Measurements from ENCODE around the gene THADA. TPM values are rescaled to one million over a fixed set of nuclear protein-coding genes. Genes with fewer than 3 reads are reported as not detected.

THADA gene
- total RNA-seq, 1 experiment from 2014 or later, result 27.5 TPM

GRCh38 chr2:43637030-43637803 is 41.4 kb upstream of the THADA start, which contains the start of gene PLEKHH2:
Gene PLEKHH2, plus strand, starts transcription at chr2:43637260. Its CDS starts 7,414 bp downstream, at chr2:43644674.
- CTCF ChIA-PET, result interaction anchor here (0.5 to 2.1 kb wide), 8 partner anchors 21 to 161 kb away, joined by 3 to 9 read pairs (median 3); partner anchors contain the start of gene DYNC2LI1
- H3K27me3 Mint-ChIP-seq (ENCODE audit: low read depth), result peaks cover 23% of the 10 kb centered on the region
- 0 out of 2 replicates have a peak within 1 kb of the TSS, but pooled peaks have one; percentile 44 for H3K27ac Mint-ChIP-seq
- peak within 1 kb of the TSS; percentile 80 for H3K4me3 Mint-ChIP-seq
- POLR2A ChIA-PET, result interaction anchor here (0.6 kb wide), 1 partner anchor 19 kb away, joined by 3 read pairs; no protein-coding TSS in a partner anchor
- H3K36me3 Mint-ChIP-seq, result peaks cover 4% of the 10 kb centered on the region; the same call in 1 of the 2 replicates
- TF ChIP-seq IRF2 (CRISPR knock-in tag; IDR thresholded peaks at IDR 0.05; ENCODE audit: borderline replicate concordance, low read depth) (no peak), SP1 (CRISPR knock-in tag; conservative IDR thresholded peaks at IDR 0.05) (peak; percentile 98), FOXP1 (CRISPR knock-in tag; IDR thresholded peaks at IDR 0.05; ENCODE audit: borderline replicate concordance) (peak; percentile 29; the same call in 1 of the 2 replicates), ZNF396 (CRISPR knock-in tag; IDR thresholded peaks at IDR 0.05; ENCODE audit: borderline replicate concordance) (no peak), NFYB (CRISPR knock-in tag; conservative IDR thresholded peaks at IDR 0.05; ENCODE audit: low read depth) (peak; percentile 96), HMGXB4 (CRISPR knock-in tag; IDR thresholded peaks at IDR 0.05) (peak; percentile 69; the same call in 1 of the 2 replicates), ZNF423 (CRISPR knock-in tag; IDR thresholded peaks at IDR 0.05) (peak; percentile 35), ZNF263 (CRISPR knock-in tag; IDR thresholded peaks at IDR 0.05; ENCODE audit: low read depth) (peak; percentile 16; the same call in 1 of the 2 replicates)
- H3K4me1 Mint-ChIP-seq, result peaks cover 20% of the 10 kb centered on the region
- ATAC-seq (peak; percentile 99), DNase-seq (ENCODE audit: low spot score) (peak; percentile 95)
- peaks cover 5% of the 10 kb centered on the region for H3K9me3 Mint-ChIP-seq

- Mint-ChIP-seq H3K27ac (0 out of 2 replicates have a peak overlapping the region, but pooled peaks have one; percentile 44), H3K9me3 (peaks cover 5% of the 10 kb centered on the region), H3K36me3 (peaks cover 4% of the 10 kb centered on the region; the same call in 1 of the 2 replicates), H3K27me3 (ENCODE audit: low read depth) (peaks cover 23% of the 10 kb centered on the region), H3K4me3 (peak overlapping the region; percentile 80), H3K4me1 (peaks cover 25% of the 10 kb centered on the region)
- DNase-seq (ENCODE audit: low spot score), result no peak
- ATAC-seq, result no peak
- ChIA-PET CTCF (interaction anchor here (0.5 to 2.1 kb wide), 9 partner anchors 21 to 497 kb away, joined by 3 to 9 read pairs (median 3); partner anchors contain the start of gene DYNC2LI1), POLR2A (interaction anchor here (0.6 kb wide), 1 partner anchor 18 kb away, joined by 3 read pairs; no protein-coding TSS in a partner anchor)
- no peak for TF ChIP-seq ZNF425 (CRISPR knock-in tag; conservative IDR thresholded peaks at IDR 0.05)
- no peak for TF ChIP-seq PREB (CRISPR knock-in tag; IDR thresholded peaks at IDR 0.05; ENCODE audit: borderline replicate concordance)
- no peak for TF ChIP-seq USF2 (CRISPR knock-in tag; IDR thresholded peaks at IDR 0.05)
- no peak for TF ChIP-seq ATF3 (CRISPR knock-in tag; conservative IDR thresholded peaks at IDR 0.05)
- no peak for TF ChIP-seq HMGA2 (CRISPR knock-in tag; IDR thresholded peaks at IDR 0.05)
- TF ChIP-seq FOXJ3 (CRISPR knock-in tag; IDR thresholded peaks at IDR 0.05; ENCODE audit: borderline replicate concordance), result no peak
- TF ChIP-seq CTCF (IDR thresholded peaks at IDR 0.05), result no peak
- TF ChIP-seq ATF1 (CRISPR knock-in tag; IDR thresholded peaks at IDR 0.05), result no peak
- no peak for TF ChIP-seq ZNF281 (CRISPR knock-in tag; IDR thresholded peaks at IDR 0.05)
- no peak for TF ChIP-seq ATF6 (CRISPR knock-in tag; IDR thresholded peaks at IDR 0.05)
- no peak for TF ChIP-seq SMAD4 (CRISPR knock-in tag; IDR thresholded peaks at IDR 0.05)
Measured at GRCh38 chr2:43636621-43637020, 40.8 kb upstream of the THADA start.
